Measurements from ENCODE around the gene PRMT9. TPM values are rescaled to one million over a fixed set of nuclear protein-coding genes. Genes with fewer than 3 reads are reported as not detected.

PRMT9 gene
- total and polyA plus RNA-seq, 4 donors, result 4.1 to 23.9 (median 6.7) TPM

GRCh38 chr4:147635348-147635747 lies 48.6 kb downstream of the PRMT9 start:
- Histone ChIP-seq H3K36me3 (ENCODE audit: control insufficient read depth in 4 of 4, insufficient read depth in 4 of 4, low read length in 4 of 4) (peaks cover 9 to 34% (median 16%) of the 10 kb centered on the region in 4 donors), H3K4me1 (ENCODE audit: control insufficient read depth in 5 of 5, insufficient read depth in 5 of 5, low read length in 5 of 5) (no peaks in the 10 kb centered on the region), H3K4me3 (no peak overlapping the region), H3K27ac (ENCODE audit: low read depth in 1 of 2, low read length in 1 of 2) (no peak overlapping the region), H3K9me3 (ENCODE audit: control insufficient read depth in 4 of 4, insufficient read depth in 3 of 4, low read length in 3 of 4) (no peaks in the 10 kb centered on the region), H3K9ac (ENCODE audit: insufficient read depth in 1 of 2, low read length in 2 of 2) (no peak overlapping the region), H3K27me3 (ENCODE audit: control insufficient read depth in 3 of 3, insufficient read depth in 3 of 3, low read length in 2 of 3) (no peaks in the 10 kb centered on the region)
- no peak for ATAC-seq (ENCODE audit: insufficient read depth, low FRiP score)
- no peak for TF ChIP-seq CTCF (IDR thresholded peaks at IDR 0.05; ENCODE audit: control extremely low read depth, extremely low read depth)
- no peak for DNase-seq

- TF ChIP-seq CTCF (IDR thresholded peaks at IDR 0.05; ENCODE audit: control extremely low read depth, extremely low read depth), result no peak
- no peaks in the 10 kb centered on the region for H3K27me3 ChIP-seq (ENCODE audit: control insufficient read depth in 3 of 3, insufficient read depth in 3 of 3, low read length in 2 of 3)
- ATAC-seq (ENCODE audit: insufficient read depth, low FRiP score) (no peak), DNase-seq (no peak)
- WGBS, 2 donors, result 94 to 97% methylated on average over 1 of the region's 1 CpG
- H3K9me3 ChIP-seq (ENCODE audit: control insufficient read depth in 4 of 4, insufficient read depth in 3 of 4, low read length in 3 of 4), result no peaks in the 10 kb centered on the region
- no peak overlapping the region for H3K27ac ChIP-seq (ENCODE audit: low read depth in 1 of 2, low read length in 1 of 2)
- no peak overlapping the region for H3K4me3 ChIP-seq
- H3K4me1 ChIP-seq (ENCODE audit: control insufficient read depth in 5 of 5, insufficient read depth in 5 of 5, low read length in 5 of 5), result no peaks in the 10 kb centered on the region
- H3K36me3 ChIP-seq (ENCODE audit: control insufficient read depth in 4 of 4, insufficient read depth in 4 of 4, low read length in 4 of 4), result peaks cover 9 to 42% (median 16%) of the 10 kb centered on the region in 4 donors
- no peak overlapping the region for H3K9ac ChIP-seq (ENCODE audit: insufficient read depth in 1 of 2, low read length in 2 of 2)
Observed at GRCh38 chr4:147633643-147634042, 50.3 kb downstream of the PRMT9 start.

GRCh38 chr4:147633113-147633512 lies 50.9 kb downstream of the PRMT9 start:
- Histone ChIP-seq H3K4me3 (no peak overlapping the region), H3K27ac (ENCODE audit: low read depth in 1 of 2, low read length in 1 of 2) (no peak overlapping the region), H3K36me3 (ENCODE audit: control insufficient read depth in 4 of 4, insufficient read depth in 4 of 4, low read length in 4 of 4) (peaks cover 9 to 46% (median 16%) of the 10 kb centered on the region in 4 donors), H3K9ac (ENCODE audit: insufficient read depth in 1 of 2, low read length in 2 of 2) (no peak overlapping the region), H3K4me1 (ENCODE audit: control insufficient read depth in 5 of 5, insufficient read depth in 5 of 5, low read length in 5 of 5) (no peaks in the 10 kb centered on the region), H3K9me3 (ENCODE audit: control insufficient read depth in 4 of 4, insufficient read depth in 3 of 4, low read length in 3 of 4) (no peaks in the 10 kb centered on the region), H3K27me3 (ENCODE audit: control insufficient read depth in 3 of 3, insufficient read depth in 3 of 3, low read length in 2 of 3) (no peaks in the 10 kb centered on the region)
- TF ChIP-seq CTCF (IDR thresholded peaks at IDR 0.05; ENCODE audit: control extremely low read depth, extremely low read depth), result no peak
- WGBS, 2 donors, result 90 to 92% methylated on average over 3 of the region's 3 CpGs
- ATAC-seq (ENCODE audit: insufficient read depth, low FRiP score) (no peak), DNase-seq (no peak)
